Measurements from ENCODE around the gene CD177.
"Not testable (repeated sequence)": the region's sequence is repeated elsewhere in the genome, so short reads cannot be mapped to it uniquely, and the experiment has no call there.

CD177 gene, protein sequence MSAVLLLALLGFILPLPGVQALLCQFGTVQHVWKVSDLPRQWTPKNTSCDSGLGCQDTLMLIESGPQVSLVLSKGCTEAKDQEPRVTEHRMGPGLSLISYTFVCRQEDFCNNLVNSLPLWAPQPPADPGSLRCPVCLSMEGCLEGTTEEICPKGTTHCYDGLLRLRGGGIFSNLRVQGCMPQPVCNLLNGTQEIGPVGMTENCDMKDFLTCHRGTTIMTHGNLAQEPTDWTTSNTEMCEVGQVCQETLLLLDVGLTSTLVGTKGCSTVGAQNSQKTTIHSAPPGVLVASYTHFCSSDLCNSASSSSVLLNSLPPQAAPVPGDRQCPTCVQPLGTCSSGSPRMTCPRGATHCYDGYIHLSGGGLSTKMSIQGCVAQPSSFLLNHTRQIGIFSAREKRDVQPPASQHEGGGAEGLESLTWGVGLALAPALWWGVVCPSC
- total RNA-seq = 0 reads per million in 4 donors

- no peak for DNase-seq
Observed at GRCh38 chr19:43353606-43354304, at the start of gene CD177. Gene CD177, plus strand, starts transcription at chr19:43353686. Its CDS starts 29 bp downstream, at chr19:43353715.

- DNase-seq = no peak
Observed at GRCh38 chr19:43305642-43306041, 47.8 kb upstream of the CD177 start.

DNA sequence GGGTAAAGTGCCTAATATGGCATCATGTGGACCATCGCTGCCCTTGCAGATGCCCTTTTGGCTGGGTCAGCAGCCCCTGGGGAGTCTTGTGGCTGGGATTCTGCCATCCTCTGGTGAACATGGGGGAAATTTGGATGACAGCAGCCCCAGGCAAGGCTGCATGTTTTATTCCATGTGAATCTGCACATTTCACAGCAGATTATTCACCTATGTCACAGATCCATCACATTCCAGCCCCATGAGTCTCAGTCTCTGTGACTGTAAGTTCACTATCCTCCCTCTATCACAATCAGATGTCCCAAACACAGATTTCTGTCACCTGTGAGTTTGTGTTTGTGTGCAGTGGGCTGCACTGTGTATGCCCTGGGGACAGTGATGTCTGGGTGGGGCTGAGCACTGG lies 47.4 kb upstream of the CD177 start:
- no peak for DNase-seq

GRCh38 chr19:43308244-43308815 lies 45.2 kb upstream of the CD177 start:
- DNase-seq = no peak

DNA sequence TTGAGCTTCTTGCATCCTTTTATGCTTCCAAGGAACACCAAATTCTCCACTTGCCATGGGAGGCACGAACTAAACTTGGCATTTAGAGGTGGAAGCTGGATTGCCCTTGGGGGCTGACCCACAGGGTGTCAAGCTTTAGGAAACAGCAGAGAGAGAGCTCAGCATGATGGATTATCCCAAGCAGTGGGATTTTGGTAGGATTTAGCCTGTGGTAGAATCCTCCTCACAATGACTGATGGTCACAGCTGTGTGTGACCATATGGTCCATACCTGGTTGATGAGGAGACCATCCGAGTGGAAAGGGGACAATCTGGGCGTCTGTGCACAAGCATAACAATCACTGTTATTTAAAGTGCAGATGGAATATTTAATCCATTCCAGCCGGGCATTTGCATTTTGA lies 44.0 kb upstream of the CD177 start:
- DNase-seq = no peak

DNA sequence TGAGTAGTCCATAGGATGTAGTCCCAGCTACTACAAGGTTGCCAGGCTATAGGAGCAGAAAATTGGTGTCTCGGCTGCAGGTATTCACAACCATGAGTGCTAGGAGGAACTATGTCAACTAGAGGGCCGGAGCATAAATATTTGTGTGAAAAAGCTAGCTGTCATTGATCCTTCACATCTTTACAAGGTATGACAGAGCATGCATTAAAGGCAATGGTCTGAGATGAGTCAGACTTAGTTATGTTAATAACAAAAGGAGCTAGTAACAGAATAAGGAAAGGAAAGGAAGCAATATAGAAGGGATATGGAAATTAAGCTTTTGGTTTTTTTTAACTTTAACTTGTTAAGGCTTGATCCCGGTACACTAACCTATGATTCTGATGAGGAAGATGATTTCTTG lies 43.3 kb upstream of the CD177 start:
- DNase-seq = no peak

- DNase-seq = no peak
Observed at GRCh38 chr19:43311256-43311655, 42.2 kb upstream of the CD177 start.

DNA sequence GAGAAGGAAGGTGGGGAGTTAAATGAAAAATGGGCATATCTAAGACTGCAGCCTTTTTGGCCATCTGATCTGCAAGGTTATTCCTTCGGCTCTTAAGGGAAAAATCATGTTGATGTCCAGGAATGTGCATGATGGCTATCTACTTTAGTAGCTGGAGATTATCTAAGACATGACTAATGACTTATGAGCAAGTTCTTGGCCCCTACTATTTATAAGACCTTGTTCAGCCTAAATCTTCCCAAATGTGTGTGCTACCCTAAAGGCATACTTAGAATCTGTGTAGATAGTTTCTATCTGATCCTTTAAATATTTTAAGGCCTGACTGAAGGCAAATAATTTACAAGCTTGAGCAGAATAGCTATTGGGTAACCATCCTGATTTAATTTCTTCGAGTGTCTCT lies 41.8 kb upstream of the CD177 start:
- no peak for DNase-seq

GRCh38 chr19:43313711-43314495 lies 39.6 kb upstream of the CD177 start:
- DNase-seq = no peak

GRCh38 chr19:43315851-43316250 lies 37.6 kb upstream of the CD177 start:
- DNase-seq = no peak

- no peak for DNase-seq
Observed at GRCh38 chr19:43316591-43317319, 36.7 kb upstream of the CD177 start.

DNA sequence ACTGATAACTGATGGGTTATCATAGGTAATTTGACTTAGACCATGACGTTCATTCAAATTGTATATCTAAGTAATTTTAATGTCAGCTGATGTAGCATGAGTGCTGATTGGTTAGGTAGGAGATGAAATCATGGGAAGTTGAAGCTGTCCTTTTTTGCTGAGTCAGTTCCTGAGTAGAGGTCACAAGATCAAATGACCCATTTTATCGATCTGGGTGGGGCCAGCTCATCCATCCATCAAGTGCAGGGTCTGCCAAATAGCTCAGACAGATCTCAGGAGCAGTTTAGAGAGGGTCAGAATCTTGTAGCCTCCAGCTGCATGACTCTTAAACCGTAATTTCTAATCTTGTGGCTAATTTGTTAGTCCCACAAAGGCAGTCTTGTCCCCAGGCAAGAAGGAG lies 35.3 kb upstream of the CD177 start:
- no peak for DNase-seq

- no peak for DNase-seq
Observed at GRCh38 chr19:43318796-43319314, 34.6 kb upstream of the CD177 start.

- no peak for DNase-seq
Observed at GRCh38 chr19:43320546-43320945, 32.9 kb upstream of the CD177 start.

DNA sequence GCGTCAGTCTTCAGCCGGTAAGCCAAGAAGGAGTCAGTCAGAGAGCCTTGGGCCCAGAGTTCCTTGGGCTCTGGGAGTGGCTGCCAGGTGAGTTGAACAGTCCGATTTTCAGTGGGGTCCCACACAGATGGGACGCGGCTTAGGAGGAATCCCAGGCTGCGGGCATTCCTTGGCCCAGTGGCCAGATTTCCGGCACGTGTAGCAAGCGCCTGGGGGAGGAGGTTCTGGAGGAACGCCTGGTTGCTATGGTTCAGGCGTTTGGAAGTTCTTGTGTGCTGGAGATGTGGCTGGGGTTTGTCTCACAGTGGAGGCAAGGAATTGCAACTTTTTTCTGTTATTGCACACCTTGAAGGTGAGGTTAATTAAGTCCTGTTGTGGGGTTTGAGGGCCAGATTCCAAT lies 26.7 kb upstream of the CD177 start:
- DNase-seq = not testable (repeated sequence)

DNA sequence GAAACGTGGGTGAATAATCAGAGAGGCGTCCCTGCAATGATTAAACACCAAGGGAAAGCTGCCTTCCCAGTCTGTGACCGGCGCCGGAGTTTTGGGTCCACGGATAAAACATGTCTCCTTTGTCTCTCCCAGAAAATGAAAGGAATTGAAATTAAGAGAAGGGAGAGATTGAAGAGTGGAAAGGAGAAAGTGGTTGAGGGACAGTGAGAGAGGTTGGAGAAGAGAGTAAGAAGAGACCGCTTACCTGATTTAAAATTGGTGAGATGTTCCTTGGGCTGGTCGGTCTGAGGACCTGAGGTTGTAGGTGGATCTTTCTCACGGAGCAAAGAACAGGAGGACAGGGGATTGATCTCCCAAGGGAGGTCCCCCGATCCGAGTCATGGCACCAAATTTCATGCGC lies 24.9 kb upstream of the CD177 start:
- DNase-seq = not testable (repeated sequence)

- DNase-seq = not testable (repeated sequence)
Observed at GRCh38 chr19:43329049-43329448, 24.4 kb upstream of the CD177 start.

- DNase-seq = no peak
Observed at GRCh38 chr19:43329989-43330388, 23.5 kb upstream of the CD177 start.

DNA sequence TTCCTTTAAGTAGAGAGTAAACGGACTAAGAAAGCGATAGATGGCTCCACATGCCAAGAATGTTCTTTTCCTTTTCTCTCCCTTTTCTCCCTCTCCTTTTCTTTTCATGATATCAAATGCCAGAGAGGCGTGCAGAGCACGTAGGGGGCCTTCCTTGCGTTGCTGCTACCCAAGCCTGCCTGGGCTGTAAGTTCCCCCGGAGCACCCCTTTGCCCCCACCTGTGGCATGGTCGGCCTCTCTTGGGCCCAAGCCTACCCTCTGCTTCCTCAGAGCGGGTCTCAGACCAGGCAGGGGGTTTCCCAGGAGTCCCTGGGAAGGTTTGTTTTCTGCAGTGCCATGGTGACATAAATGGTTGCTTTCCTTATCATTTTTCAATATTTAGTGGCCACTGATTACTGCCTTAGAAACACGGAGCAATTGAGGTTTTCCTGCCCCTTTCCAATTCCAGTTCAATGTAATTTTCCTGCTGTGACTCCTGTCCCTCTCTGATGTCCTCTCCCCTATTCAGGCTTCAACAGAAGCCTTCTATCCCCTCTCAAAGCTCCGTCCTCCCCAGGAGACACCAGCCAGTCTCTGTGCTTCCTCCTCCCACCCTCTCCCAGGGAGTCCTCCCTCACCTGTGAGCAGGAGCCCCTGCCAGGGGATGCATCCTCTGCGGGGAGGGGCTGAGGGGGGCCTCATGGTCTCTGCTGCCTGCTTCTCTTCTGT lies 22.6 kb upstream of the CD177 start:
- no peak for DNase-seq

- no peak for DNase-seq
Observed at GRCh38 chr19:43331435-43332010, 22.0 kb upstream of the CD177 start.
